Lower lobe of right lung (tissue), 2 donors: Measurements from ENCODE around the gene SLC10A2. TPM values are rescaled to one million over a fixed set of nuclear protein-coding genes. Genes with fewer than 3 reads are reported as not detected.

ENCODE experiments used
- ATAC-seq, 2 donors: fragments of 200-7000 bp; cut with Tn5 transposase; one replicate each; pipeline ENCODE4 v1.9.1; 2020 to 2022; ENCODE audit warnings: mild to moderate bottlenecking in 2 of 2, moderate library complexity in 2 of 2
- DNase-seq: peaks from one replicate; pipeline ENCODE4 v3.0.0-alpha.2; 2020
- H3K27ac ChIP-seq: fragments of 200-600 bp; one replicate; pipeline ENCODE4 v1.8.0; 2022
- H3K27me3 ChIP-seq: fragments of 200-600 bp; one replicate; pipeline ENCODE4 v1.8.0; 2022; ENCODE audit warnings: low read depth
- H3K36me3 ChIP-seq: fragments of 200-600 bp; one replicate; pipeline ENCODE4 v1.8.0; 2022; ENCODE audit warnings: mild to moderate bottlenecking
- H3K4me1 ChIP-seq: fragments of 200-600 bp; one replicate; pipeline ENCODE4 v1.8.0; 2022
- H3K4me3 ChIP-seq: fragments of 200-600 bp; one replicate; pipeline ENCODE4 v1.8.0; 2022; ENCODE audit warnings: mild to moderate bottlenecking
- H3K9me3 ChIP-seq: fragments of 200-600 bp; one replicate; pipeline ENCODE4 v1.8.0; 2022
- intact Hi-C: fragments of 100-400 bp; cut with DNase I; formaldehyde crosslinking; loops from one replicate; pipeline ENCODE4 v1.11.0; 2022
- total RNA-seq: library from RNA; stranded (reverse); fragmentation: NEBNext Ultra II Directional; extraction: Animal tissue kit (Norgen Biotek cat#: 25700); gene quantifications from one replicate; pipeline ENCODE4 v1.2.1, GENCODE V29; 2021
- TF ChIP-seq, protein P1 (sequence below): fragments of 200-600 bp; IDR thresholded peaks from one replicate; pipeline ENCODE4 v1.8.0; 2022; ENCODE audit warnings: antibody characterized with exemption, mild to moderate bottlenecking
- donor health status: DM: no; HTN: yes; CAD: no; lungs with severe emphysema.

The SLC10A2 gene
- total RNA-seq, 1 donor from 2014 or later = not detected

DNA sequence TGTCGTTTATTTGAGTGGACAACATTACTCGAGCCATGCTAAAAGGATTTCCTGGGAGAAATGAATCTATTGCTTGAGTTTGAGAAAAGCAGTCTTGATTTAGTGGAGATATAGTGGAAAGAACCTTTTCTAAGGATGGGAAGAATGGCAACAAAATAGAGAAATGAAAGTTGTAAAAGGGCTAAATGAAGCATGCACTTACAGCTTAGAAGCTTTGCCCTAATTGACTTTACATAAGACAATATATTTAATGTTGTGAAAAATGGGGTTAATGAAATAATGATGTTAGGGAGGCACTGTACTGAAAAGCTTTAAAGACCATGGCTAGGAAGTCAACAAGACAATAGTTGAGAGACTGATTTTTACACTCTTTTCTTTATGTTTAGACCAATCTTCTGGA lies 35.4 kb downstream of the SLC10A2 start:
- Histone ChIP-seq H3K9me3 (peaks cover 7% of the 10 kb centered on the region), H3K4me1 (no peaks in the 10 kb centered on the region), H3K4me3 (no peak overlapping the region), H3K27me3 (no peaks in the 10 kb centered on the region), H3K27ac (no peak overlapping the region), H3K36me3 (no peaks in the 10 kb centered on the region)
- TF ChIP-seq, protein P1, sequence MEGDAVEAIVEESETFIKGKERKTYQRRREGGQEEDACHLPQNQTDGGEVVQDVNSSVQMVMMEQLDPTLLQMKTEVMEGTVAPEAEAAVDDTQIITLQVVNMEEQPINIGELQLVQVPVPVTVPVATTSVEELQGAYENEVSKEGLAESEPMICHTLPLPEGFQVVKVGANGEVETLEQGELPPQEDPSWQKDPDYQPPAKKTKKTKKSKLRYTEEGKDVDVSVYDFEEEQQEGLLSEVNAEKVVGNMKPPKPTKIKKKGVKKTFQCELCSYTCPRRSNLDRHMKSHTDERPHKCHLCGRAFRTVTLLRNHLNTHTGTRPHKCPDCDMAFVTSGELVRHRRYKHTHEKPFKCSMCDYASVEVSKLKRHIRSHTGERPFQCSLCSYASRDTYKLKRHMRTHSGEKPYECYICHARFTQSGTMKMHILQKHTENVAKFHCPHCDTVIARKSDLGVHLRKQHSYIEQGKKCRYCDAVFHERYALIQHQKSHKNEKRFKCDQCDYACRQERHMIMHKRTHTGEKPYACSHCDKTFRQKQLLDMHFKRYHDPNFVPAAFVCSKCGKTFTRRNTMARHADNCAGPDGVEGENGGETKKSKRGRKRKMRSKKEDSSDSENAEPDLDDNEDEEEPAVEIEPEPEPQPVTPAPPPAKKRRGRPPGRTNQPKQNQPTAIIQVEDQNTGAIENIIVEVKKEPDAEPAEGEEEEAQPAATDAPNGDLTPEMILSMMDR = no peak
- intact Hi-C loops = no loop called here
- ATAC-seq (no peak), DNase-seq (no peak)

DNA sequence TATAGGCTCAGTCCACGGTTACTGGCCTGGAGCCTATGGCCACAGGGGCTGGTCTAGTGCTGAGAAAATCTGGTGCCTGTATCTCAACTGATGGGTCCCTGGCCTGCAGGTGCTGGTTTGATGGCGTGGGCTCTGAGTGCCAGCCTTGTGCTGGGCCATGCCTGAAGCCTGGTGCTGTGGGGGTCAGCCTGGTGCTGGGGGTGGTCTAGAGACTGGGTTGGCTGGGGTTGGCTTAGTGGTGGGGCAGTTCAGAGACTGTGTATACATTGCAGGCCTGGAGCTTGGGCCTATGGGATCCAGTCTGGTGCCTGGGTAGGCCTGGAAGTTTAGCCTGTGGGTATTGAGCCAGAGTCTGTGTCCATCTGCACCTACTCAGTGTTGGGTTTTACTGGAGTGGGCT lies 36.4 kb downstream of the SLC10A2 start:
- Histone ChIP-seq H3K4me1 (no peaks in the 10 kb centered on the region), H3K36me3 (no peaks in the 10 kb centered on the region), H3K27ac (no peak overlapping the region), H3K4me3 (no peak overlapping the region), H3K9me3 (peaks cover 7% of the 10 kb centered on the region), H3K27me3 (no peaks in the 10 kb centered on the region)
- DNase-seq (no peak), ATAC-seq (peak in 1 of 2 donors; percentile 57)
- intact Hi-C loops = no loop called here
- TF ChIP-seq, protein P1 = no peak

DNA sequence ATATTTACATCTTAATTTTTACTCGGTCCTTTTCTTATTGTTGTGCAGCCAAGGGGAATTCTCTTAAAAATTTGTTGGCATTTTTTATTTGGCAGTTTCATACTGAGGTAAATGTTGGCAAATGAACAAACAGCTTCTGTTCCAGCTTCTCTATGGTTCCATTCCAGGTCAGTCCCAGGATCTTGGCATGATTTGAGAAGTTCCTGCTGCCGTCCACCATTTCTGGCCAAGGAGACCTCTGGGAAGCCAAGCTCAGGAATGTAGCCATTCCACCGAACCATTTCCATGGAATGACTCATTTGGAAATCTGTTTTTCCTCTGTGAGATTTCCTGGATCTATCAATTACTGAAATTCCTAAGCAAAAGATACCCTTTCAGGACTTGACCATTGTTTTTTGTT lies 43.9 kb downstream of the SLC10A2 start:
- TF ChIP-seq, protein P1 = no peak
- intact Hi-C loops = no loop called here
- no peak overlapping the region for H3K4me3 ChIP-seq
- no peak for DNase-seq
- no peaks in the 10 kb centered on the region for H3K27me3 ChIP-seq
- ATAC-seq = no peak
- H3K27ac ChIP-seq = no peak overlapping the region
- H3K9me3 ChIP-seq = peaks cover 7% of the 10 kb centered on the region
- H3K4me1 ChIP-seq = no peaks in the 10 kb centered on the region
- no peaks in the 10 kb centered on the region for H3K36me3 ChIP-seq

DNA sequence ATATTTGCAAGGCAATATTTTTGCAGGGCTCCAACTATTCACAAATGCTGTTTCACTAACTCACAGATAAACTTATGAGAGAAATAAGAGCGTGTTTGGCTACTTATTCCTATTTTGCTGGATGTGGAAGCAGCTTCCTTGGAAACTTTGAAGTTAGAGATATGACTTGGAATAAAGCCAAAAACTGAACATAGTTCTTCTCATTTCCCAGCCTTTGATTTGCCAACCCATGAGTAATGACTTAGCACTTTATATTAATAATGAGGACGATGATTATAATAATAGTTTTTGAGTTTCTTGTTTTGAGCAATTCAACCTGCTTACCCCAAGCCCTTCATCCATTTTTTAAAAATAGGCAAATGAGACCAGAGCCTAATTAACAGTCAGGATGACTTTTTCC lies 47.7 kb downstream of the SLC10A2 start:
- Histone ChIP-seq H3K36me3 (no peaks in the 10 kb centered on the region), H3K27me3 (no peaks in the 10 kb centered on the region), H3K9me3 (no peaks in the 10 kb centered on the region), H3K27ac (no peak overlapping the region), H3K4me1 (no peaks in the 10 kb centered on the region), H3K4me3 (no peak overlapping the region)
- TF ChIP-seq, protein P1 = no peak
- intact Hi-C loops = no loop called here
- ATAC-seq = no peak
- DNase-seq = no peak

DNA sequence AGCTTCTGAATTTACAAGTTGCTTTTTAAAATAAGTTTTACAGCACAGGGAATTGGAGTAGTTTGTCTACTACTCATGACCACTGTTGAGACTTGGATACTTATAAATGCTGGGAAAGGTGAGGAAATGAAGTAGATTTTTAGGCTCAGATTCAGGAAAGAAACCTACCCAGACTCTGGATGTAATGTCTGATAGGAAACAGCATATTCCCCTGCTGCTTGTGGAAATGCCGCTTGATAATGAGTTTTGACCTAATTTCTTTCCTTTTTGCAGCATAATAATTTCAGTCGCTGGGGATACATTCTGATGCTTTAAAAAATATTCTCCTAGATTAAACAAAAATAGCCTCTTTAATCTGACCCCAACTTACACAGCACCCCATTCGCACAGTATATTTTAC lies 53.6 kb downstream of the SLC10A2 start:
- TF ChIP-seq, protein P1 = no peak
- no peaks in the 10 kb centered on the region for H3K9me3 ChIP-seq
- H3K27me3 ChIP-seq = no peaks in the 10 kb centered on the region
- H3K4me1 ChIP-seq = no peaks in the 10 kb centered on the region
- no peak overlapping the region for H3K4me3 ChIP-seq
- DNase-seq = no peak
- ATAC-seq = no peak
- H3K27ac ChIP-seq = no peak overlapping the region
- intact Hi-C loops = no loop called here
- H3K36me3 ChIP-seq = no peaks in the 10 kb centered on the region
